HL-60 (cell line): ENCODE measurements around the gene NEDD8.

ENCODE experiments used
- DNase-seq, 2 experiments: peaks; one replicate each; pipeline ENCODE4 v3.0.0-alpha.2; 2010 to 2020; ENCODE audit warnings: low read depth in 1 of 2, low spot score in 1 of 2
- H3K27ac ChIP-seq: fragments of 250-450 bp; sonication (Bioruptor Pico); replicated peaks from 2 replicates; pipeline ENCODE4 v1.5.1; 2020; ENCODE audit warnings: mild to moderate bottlenecking, moderate library complexity
- H3K27me3 ChIP-seq: fragments of 250-450 bp; sonication (Bioruptor Pico); 2 replicates; pipeline ENCODE4 v1.5.1; 2021; ENCODE audit warnings: mild to moderate bottlenecking, moderate library complexity; ENCODE audit not compliant: insufficient read depth, poor library complexity, severe bottlenecking
- H3K4me3 ChIP-seq: replicated peaks from 2 replicates; pipeline ENCODE4 v1.5.1; 2011; ENCODE audit warnings: mild to moderate bottlenecking, control low read depth, low read length; ENCODE audit not compliant: insufficient read depth
- GABPA ChIP-seq: IDR thresholded peaks from 2 replicates; pipeline ENCODE4 v1.6.1; 2012; ENCODE audit warnings: low read depth
- POLR2AphosphoS5 ChIP-seq: IDR thresholded peaks from 2 replicates; pipeline ENCODE4 v1.6.1; 2012; ENCODE audit warnings: low read depth
- SPI1 ChIP-seq: IDR thresholded peaks from 2 replicates; pipeline ENCODE4 v1.6.1; 2012; ENCODE audit warnings: low read depth, mild to moderate bottlenecking, borderline replicate concordance
- TF ChIP-seq, protein P1 (sequence below): IDR thresholded peaks from one replicate; pipeline ENCODE4 v1.5.1; 2011; ENCODE audit warnings: low read length, control low read depth, inconsistent platforms; ENCODE audit not compliant: insufficient read depth
- TF ChIP-seq, protein P2 (sequence below): IDR thresholded peaks from 2 replicates; pipeline ENCODE4 v1.6.1; 2012; ENCODE audit warnings: low read depth; ENCODE audit not compliant: insufficient replicate concordance

NEDD8 gene

DNA sequence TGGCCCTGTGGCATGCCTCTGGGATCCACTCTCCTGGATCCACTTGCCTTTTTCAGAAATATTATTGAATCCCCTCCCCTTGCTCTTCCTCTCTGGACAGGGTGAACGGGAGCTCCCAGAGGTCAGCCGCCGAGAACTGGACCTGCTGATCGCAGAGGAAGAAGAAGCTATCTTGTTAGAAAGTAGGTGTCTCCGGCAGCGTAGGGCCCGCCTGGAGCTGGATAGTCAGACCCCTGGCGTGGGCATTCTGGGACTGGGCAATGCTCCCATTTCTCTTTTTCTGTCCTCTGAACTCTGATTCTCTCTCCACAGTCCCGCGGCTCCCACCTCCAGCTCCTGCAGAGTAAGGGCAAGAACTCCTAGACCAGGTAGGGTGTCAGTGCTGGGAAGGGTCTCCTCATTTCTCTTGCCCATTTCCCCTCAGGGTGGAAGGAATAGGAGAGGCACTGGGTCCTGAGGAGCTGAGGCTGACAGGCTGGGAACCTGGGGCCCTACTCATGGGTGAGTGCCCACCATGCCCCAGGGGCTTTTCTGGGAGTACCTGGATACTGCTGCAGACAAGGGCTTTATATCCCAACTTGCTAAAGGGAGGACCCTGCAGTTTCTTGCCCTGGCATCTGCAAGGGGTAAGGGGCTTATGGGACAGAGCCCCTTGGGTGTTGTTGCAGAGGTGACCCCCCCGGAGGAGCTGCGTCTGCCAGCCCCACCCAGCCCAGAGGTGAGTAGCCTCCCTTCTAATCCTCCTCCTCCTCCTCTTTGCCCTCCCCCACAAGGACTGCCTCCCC is 54.9 kb downstream of the NEDD8 start:
- Histone ChIP-seq H3K27me3 (no peaks in the 10 kb centered on the region), H3K4me3 (no peak overlapping the region), H3K27ac (no peak overlapping the region)
- TF ChIP-seq SPI1 (no peak), POLR2AphosphoS5 (no peak; the same call in 1 of the 2 replicates), GABPA (no peak)
- TF ChIP-seq, protein P1, sequence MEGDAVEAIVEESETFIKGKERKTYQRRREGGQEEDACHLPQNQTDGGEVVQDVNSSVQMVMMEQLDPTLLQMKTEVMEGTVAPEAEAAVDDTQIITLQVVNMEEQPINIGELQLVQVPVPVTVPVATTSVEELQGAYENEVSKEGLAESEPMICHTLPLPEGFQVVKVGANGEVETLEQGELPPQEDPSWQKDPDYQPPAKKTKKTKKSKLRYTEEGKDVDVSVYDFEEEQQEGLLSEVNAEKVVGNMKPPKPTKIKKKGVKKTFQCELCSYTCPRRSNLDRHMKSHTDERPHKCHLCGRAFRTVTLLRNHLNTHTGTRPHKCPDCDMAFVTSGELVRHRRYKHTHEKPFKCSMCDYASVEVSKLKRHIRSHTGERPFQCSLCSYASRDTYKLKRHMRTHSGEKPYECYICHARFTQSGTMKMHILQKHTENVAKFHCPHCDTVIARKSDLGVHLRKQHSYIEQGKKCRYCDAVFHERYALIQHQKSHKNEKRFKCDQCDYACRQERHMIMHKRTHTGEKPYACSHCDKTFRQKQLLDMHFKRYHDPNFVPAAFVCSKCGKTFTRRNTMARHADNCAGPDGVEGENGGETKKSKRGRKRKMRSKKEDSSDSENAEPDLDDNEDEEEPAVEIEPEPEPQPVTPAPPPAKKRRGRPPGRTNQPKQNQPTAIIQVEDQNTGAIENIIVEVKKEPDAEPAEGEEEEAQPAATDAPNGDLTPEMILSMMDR: no peak
- TF ChIP-seq, protein P2, sequence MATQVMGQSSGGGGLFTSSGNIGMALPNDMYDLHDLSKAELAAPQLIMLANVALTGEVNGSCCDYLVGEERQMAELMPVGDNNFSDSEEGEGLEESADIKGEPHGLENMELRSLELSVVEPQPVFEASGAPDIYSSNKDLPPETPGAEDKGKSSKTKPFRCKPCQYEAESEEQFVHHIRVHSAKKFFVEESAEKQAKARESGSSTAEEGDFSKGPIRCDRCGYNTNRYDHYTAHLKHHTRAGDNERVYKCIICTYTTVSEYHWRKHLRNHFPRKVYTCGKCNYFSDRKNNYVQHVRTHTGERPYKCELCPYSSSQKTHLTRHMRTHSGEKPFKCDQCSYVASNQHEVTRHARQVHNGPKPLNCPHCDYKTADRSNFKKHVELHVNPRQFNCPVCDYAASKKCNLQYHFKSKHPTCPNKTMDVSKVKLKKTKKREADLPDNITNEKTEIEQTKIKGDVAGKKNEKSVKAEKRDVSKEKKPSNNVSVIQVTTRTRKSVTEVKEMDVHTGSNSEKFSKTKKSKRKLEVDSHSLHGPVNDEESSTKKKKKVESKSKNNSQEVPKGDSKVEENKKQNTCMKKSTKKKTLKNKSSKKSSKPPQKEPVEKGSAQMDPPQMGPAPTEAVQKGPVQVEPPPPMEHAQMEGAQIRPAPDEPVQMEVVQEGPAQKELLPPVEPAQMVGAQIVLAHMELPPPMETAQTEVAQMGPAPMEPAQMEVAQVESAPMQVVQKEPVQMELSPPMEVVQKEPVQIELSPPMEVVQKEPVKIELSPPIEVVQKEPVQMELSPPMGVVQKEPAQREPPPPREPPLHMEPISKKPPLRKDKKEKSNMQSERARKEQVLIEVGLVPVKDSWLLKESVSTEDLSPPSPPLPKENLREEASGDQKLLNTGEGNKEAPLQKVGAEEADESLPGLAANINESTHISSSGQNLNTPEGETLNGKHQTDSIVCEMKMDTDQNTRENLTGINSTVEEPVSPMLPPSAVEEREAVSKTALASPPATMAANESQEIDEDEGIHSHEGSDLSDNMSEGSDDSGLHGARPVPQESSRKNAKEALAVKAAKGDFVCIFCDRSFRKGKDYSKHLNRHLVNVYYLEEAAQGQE: no peak
- DNase-seq: no peak

DNA sequence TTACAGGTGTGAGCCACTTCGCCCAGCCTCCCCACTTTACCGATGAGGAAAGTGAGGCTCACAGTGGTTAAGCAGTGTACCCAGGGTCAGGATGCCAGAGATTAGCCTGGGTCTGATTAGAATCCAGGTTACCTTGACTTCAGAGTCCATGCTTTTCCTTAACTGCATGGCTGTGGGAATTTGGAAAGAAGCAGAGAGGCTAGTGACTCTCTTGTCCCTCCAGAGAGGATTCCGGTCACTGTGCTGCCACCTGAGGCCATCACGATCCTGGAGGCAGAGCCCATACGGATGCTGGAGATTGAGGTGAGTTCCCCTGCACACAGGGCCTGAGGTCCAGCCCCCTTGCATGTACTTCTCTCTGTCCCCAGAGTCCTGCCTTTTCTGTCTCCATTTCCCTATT is 55.6 kb downstream of the NEDD8 start:
- TF ChIP-seq, protein P1: no peak
- TF ChIP-seq, protein P2: no peak
- no peak for TF ChIP-seq GABPA
- no peak for TF ChIP-seq SPI1
- no peak for TF ChIP-seq POLR2AphosphoS5
- Histone ChIP-seq H3K27ac (no peak overlapping the region), H3K27me3 (no peaks in the 10 kb centered on the region), H3K4me3 (no peak overlapping the region)
- no peak for DNase-seq

DNA sequence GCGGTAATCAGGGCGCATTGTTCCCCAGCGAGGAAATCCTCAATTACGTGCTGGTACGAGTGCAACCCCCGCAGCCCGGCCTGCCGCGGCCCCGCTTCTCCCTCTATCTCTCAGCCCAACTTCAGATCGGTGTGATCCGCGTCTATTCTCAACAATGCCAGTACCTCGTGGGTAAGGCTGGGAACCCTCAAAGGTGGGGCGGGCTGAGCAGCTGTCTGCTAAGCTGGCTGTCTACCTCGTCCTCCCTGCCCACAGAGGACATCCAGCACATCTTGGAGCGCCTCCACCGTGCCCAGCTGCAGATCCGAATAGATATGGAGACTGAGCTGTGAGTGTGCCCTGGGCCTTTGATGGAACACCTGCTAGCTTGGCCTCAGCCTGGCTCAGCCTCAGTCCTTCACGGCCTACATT is 59.3 kb downstream of the NEDD8 start:
- Histone ChIP-seq H3K27ac (no peak overlapping the region), H3K27me3 (no peaks in the 10 kb centered on the region), H3K4me3 (no peak overlapping the region)
- no peak for TF ChIP-seq GABPA
- no peak for TF ChIP-seq POLR2AphosphoS5
- TF ChIP-seq, protein P2: no peak
- TF ChIP-seq SPI1: no peak
- TF ChIP-seq, protein P1: no peak
- no peak for DNase-seq
